ENCODE results near the gene TPM4. TPM values are rescaled to one million over a fixed set of nuclear protein-coding genes. Genes with fewer than 3 reads are reported as not detected.

Gene TPM4
- total RNA-seq, 4 donors from 2014 or later = 101 to 296 (median 151) TPM

GRCh38 chr19:16100524-16100923 is 24.2 kb downstream of the TPM4 start:
- Histone ChIP-seq H3K36me3 (peaks cover 31 to 36% of the 10 kb centered on the region in 2 donors), H3K4me1 (no peaks in the 10 kb centered on the region), H3K27ac (no peak overlapping the region), H3K4me3 (replicated peaks in 1 of 3) (no peak overlapping the region), H3K9me3 (no peaks in the 10 kb centered on the region), H3K27me3 (no peaks in the 10 kb centered on the region)
- no peak for DNase-seq
- no peak for TF ChIP-seq CTCF (IDR thresholded peaks at IDR 0.05)
- TF ChIP-seq POLR2A (IDR thresholded peaks at IDR 0.05) = no peak
- intact Hi-C loops (cut with DNase I) = no loop called here
- WGBS, 2 donors = 89 to 100% methylated on average over 4 of the region's 4 CpGs

GRCh38 chr19:16104722-16105121 is 28.4 kb downstream of the TPM4 start:
- H3K4me3 ChIP-seq (replicated peaks in 1 of 3) = no peak overlapping the region
- intact Hi-C loops (cut with DNase I) = no loop called here
- no peaks in the 10 kb centered on the region for H3K27me3 ChIP-seq
- no peak for DNase-seq
- H3K9me3 ChIP-seq = no peaks in the 10 kb centered on the region
- no peak overlapping the region for H3K27ac ChIP-seq
- 88 to 92% methylated on average over 6 of the region's 6 CpGs for WGBS, 2 donors
- peaks cover 26 to 28% of the 10 kb centered on the region in 2 donors for H3K36me3 ChIP-seq
- H3K4me1 ChIP-seq = no peaks in the 10 kb centered on the region
- TF ChIP-seq POLR2A (IDR thresholded peaks at IDR 0.05) (no peak), CTCF (IDR thresholded peaks at IDR 0.05) (no peak)

- H3K9me3 ChIP-seq = no peaks in the 10 kb centered on the region
- H3K27ac ChIP-seq = no peak overlapping the region
- intact Hi-C loops (cut with DNase I) = no loop called here
- TF ChIP-seq POLR2A (IDR thresholded peaks at IDR 0.05) = no peak
- TF ChIP-seq CTCF (IDR thresholded peaks at IDR 0.05) = no peak
- no peak overlapping the region for H3K4me3 ChIP-seq (replicated peaks in 1 of 3)
- H3K36me3 ChIP-seq = peaks cover 19 to 25% of the 10 kb centered on the region in 2 donors
- no peak for DNase-seq
- peaks cover 0 to 5% of the 10 kb centered on the region in 2 donors for H3K4me1 ChIP-seq
- no peaks in the 10 kb centered on the region for H3K27me3 ChIP-seq
- 16 to 19% methylated on average over 3 of the region's 3 CpGs for WGBS, 2 donors
Observed at GRCh38 chr19:16106121-16106520, 29.8 kb downstream of the TPM4 start.

- H3K27me3 ChIP-seq = no peaks in the 10 kb centered on the region
- H3K27ac ChIP-seq = peak within 1 kb of the TSS; percentile 79 to 86 (median 85)
- intact Hi-C loops (cut with DNase I) = loop anchor here (5.0 kb wide), 1 partner anchor 86 kb away; the partner anchor contains the start of gene AP1M1
- H3K4me1 ChIP-seq = peaks cover 10 to 18% of the 10 kb centered on the region in 2 donors
- no peaks in the 10 kb centered on the region for H3K36me3 ChIP-seq
- TF ChIP-seq POLR2A (IDR thresholded peaks at IDR 0.05) (peak in 1 of 2 donors; percentile 65), CTCF (IDR thresholded peaks at IDR 0.05) (peak; percentile 65 to 100 (median 98))
- peak; percentile 99 for DNase-seq
- WGBS, 2 donors = 1 to 3% methylated on average over 12 to 48 of the region's 81 CpGs
- H3K4me3 ChIP-seq (replicated peaks in 1 of 3) = peak within 1 kb of the TSS; percentile 81 to 97 (median 93)
- no peaks in the 10 kb centered on the region for H3K9me3 ChIP-seq
Observed at GRCh38 chr19:16111160-16111908, 35.0 kb downstream of the TPM4 start, which contains the start of gene RAB8A. TSS of gene RAB8A (plus strand) at chr19:16111889. CDS start at chr19:16111902, 13 bp downstream.

All from thyroid gland (tissue), 4 donors.